ENCODE results near the gene HDAC10.

DNA sequence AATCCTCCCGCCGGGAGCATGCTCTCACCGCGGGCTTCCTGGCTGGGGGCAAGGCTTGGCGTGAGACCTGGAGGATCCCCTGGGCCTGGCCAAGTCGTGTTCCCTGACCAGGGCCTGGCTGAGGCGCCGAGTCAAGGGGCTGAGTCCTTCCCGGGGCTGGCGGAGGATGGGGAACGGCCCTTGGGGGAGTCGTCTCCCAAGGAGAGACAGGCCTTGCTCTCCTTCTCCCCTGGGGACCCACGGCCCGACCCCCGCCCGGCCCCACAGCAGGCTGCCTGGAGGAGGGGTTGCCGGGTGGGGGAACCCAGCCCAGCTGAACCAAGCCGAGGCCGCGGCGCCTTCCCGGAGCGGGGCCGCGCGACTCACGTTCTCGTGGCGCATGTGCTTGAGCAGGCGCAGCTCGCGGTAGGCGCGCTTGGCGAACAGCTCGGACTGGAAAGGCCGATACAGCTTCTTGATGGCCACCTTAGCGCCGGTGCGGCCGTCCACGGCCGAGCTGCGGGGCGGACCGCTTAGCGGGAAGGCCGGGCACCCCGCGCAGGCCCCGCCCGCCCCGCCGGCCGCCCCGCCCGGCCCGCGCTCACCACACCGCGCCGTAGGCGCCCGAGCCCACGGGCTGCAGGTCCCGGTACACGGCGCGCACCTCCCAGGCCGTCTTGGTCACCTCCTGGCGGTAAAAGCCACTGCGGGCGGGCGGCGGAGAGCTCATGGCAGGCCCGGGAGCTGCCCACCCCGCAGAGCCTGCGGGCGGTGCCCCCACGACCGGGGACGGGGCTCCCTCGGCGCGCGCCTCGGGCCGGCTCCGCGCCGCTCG lies 9.9 kb upstream of the HDAC10 start:
- TF ChIP-seq, protein P1, sequence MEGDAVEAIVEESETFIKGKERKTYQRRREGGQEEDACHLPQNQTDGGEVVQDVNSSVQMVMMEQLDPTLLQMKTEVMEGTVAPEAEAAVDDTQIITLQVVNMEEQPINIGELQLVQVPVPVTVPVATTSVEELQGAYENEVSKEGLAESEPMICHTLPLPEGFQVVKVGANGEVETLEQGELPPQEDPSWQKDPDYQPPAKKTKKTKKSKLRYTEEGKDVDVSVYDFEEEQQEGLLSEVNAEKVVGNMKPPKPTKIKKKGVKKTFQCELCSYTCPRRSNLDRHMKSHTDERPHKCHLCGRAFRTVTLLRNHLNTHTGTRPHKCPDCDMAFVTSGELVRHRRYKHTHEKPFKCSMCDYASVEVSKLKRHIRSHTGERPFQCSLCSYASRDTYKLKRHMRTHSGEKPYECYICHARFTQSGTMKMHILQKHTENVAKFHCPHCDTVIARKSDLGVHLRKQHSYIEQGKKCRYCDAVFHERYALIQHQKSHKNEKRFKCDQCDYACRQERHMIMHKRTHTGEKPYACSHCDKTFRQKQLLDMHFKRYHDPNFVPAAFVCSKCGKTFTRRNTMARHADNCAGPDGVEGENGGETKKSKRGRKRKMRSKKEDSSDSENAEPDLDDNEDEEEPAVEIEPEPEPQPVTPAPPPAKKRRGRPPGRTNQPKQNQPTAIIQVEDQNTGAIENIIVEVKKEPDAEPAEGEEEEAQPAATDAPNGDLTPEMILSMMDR (IDR thresholded peaks at IDR 0.05): no peak
- TF ChIP-seq POLR2AphosphoS5 (IDR thresholded peaks at IDR 0.05) (no peak), POLR2A (IDR thresholded peaks at IDR 0.05) (no peak)

Measured in suprapubic skin (tissue), 4 donors.